SK-N-SH (cell line): ENCODE results near the gene NAALADL1. TPM values are rescaled to one million over a fixed set of nuclear protein-coding genes. Genes with fewer than 3 reads are reported as not detected.

Experiments used
- CTCF ChIA-PET: fragments of 300-600, 350-600 bp; formaldehyde crosslinking; extraction: SDS; loops from one replicate; lab custom pipeline; 2021; lab: Yijun Ruan, JAX
- POLR2A ChIA-PET: fragments of 350-600 bp; sonication (Branson Sonifier 250); formaldehyde crosslinking; extraction: SDS; loops from one replicate; lab custom pipeline; 2020; ENCODE audit warnings: antibody characterized with exemption, inconsistent platforms; lab: Yijun Ruan, JAX
- DNase-seq: peaks from one replicate; pipeline ENCODE4 v3.0.0; 2012
- H2AFZ ChIP-seq: fragments of 200-600 bp; sonication (generic); 2 replicates; pipeline ENCODE4 v1.8.1; 2016; ENCODE audit warnings: antibody characterized with exemption, mild to moderate bottlenecking, low read depth
- H3F3A ChIP-seq: fragments of 200-600 bp; sonication (generic); replicated peaks from 2 replicates; pipeline ENCODE3; 2016; ENCODE audit warnings: antibody characterized with exemption, mild to moderate bottlenecking; ENCODE audit not compliant: insufficient read depth
- H3K27ac ChIP-seq, 2 experiments: fragments of 200-500 bp in 1 of 2; fragments of 200-600 bp in 1 of 2; sonication (Bioruptor generic) in 1 of 2; sonication (generic), shearing (Covaris generic) in 1 of 2; 2 replicates each; pipeline versions ENCODE4 v1.5.1 to v1.6.1; 2014 to 2016; ENCODE audit warnings: low read depth in 2 of 2, inconsistent platforms in 1 of 2, low read length in 1 of 2, mild to moderate bottlenecking in 1 of 2, mixed read lengths in 1 of 2
- H3K27me3 ChIP-seq: fragments of 200-600 bp; sonication (generic), shearing (Covaris generic); 2 replicates; pipeline ENCODE4 v1.6.1; 2016; ENCODE audit warnings: mixed run types; ENCODE audit not compliant: insufficient read depth
- H3K36me3 ChIP-seq, 2 experiments: fragments of 200-500 bp in 1 of 2; fragments of 200-600 bp in 1 of 2; sonication (Bioruptor generic) in 1 of 2; sonication (generic) in 1 of 2; replicated peaks in 1 of 2; 2 replicates each; pipeline versions ENCODE3 to v1.5.1; 2014 to 2016; ENCODE audit warnings: low read length in 1 of 2, mild to moderate bottlenecking in 1 of 2; ENCODE audit not compliant: insufficient read depth in 2 of 2, control insufficient read depth in 1 of 2
- H3K4me1 ChIP-seq, 2 experiments: fragments of 200-500 bp in 1 of 2; fragments of 200-600 bp in 1 of 2; sonication (Bioruptor generic) in 1 of 2; sonication (generic), shearing (Covaris generic) in 1 of 2; 2 replicates each; pipeline versions ENCODE4 v1.5.1 to v1.6.1; 2014 to 2016; ENCODE audit warnings: low read depth in 1 of 2, low read length in 1 of 2, mixed run types in 1 of 2; ENCODE audit not compliant: insufficient read depth in 2 of 2, control insufficient read depth in 1 of 2
- H3K4me2 ChIP-seq: fragments of 200-600 bp; sonication (generic), shearing (Covaris generic); 2 replicates; pipeline ENCODE4 v1.6.1; 2017; ENCODE audit warnings: mixed run types
- H3K4me3 ChIP-seq, 2 experiments: fragments of 200-500 bp in 1 of 2; fragments of 200-600 bp in 1 of 2; sonication (Bioruptor generic) in 1 of 2; sonication (generic), shearing (Covaris generic) in 1 of 2; 2 replicates each; pipeline versions ENCODE4 v1.5.1 to v1.8.1; 2014 to 2016; ENCODE audit warnings: low read depth in 2 of 2, inconsistent platforms in 1 of 2, low read length in 1 of 2, mild to moderate bottlenecking in 1 of 2, mixed read lengths in 1 of 2, moderate library complexity in 1 of 2
- H3K79me2 ChIP-seq: fragments of 200-600 bp; sonication (generic); 2 replicates; pipeline ENCODE4 v1.8.1; 2017; ENCODE audit warnings: mild to moderate bottlenecking; ENCODE audit not compliant: insufficient read depth
- H3K9ac ChIP-seq: fragments of 200-600 bp; sonication (generic); 2 replicates; pipeline ENCODE4 v1.6.1; 2017; ENCODE audit warnings: mixed run types
- H3K9me2 ChIP-seq: fragments of 200-600 bp; sonication (generic); 2 replicates; pipeline ENCODE4 v1.6.1; 2017; ENCODE audit warnings: mixed run types
- H3K9me3 ChIP-seq: fragments of 200-600 bp; sonication (generic); 2 replicates; pipeline ENCODE4 v1.6.1; 2017; ENCODE audit warnings: mixed run types, mild to moderate bottlenecking, moderate library complexity
- H4K20me1 ChIP-seq: fragments of 200-600 bp; sonication (generic); 2 replicates; pipeline ENCODE4 v1.6.1; 2017; ENCODE audit warnings: mild to moderate bottlenecking, mixed run types; ENCODE audit not compliant: insufficient read depth
- CTCF ChIP-seq: fragments of 200-600 bp; sonication (generic); IDR thresholded peaks from 2 replicates; pipeline ENCODE4 v1.6.1; 2017; ENCODE audit warnings: antibody characterized with exemption, mild to moderate bottlenecking, moderate library complexity
- ELF1 ChIP-seq: IDR thresholded peaks from 2 replicates; pipeline ENCODE4 v1.4.0; 2012
- EP300 ChIP-seq, 2 experiments: IDR thresholded peaks; 2 replicates each; pipeline versions ENCODE4 v1.4.0 to v1.6.1; 2012; ENCODE audit warnings: borderline replicate concordance in 1 of 2, low read depth in 1 of 2, low read length in 1 of 2
- FOSL2 ChIP-seq: IDR thresholded peaks from 2 replicates; pipeline ENCODE4 v1.4.0; 2012; ENCODE audit warnings: low read depth, mild to moderate bottlenecking, moderate library complexity, borderline replicate concordance
- FOXM1 ChIP-seq: IDR thresholded peaks from 2 replicates; pipeline ENCODE4 v1.4.0; 2012; ENCODE audit warnings: low read depth, mild to moderate bottlenecking
- GATA2 ChIP-seq: sonication (generic); formaldehyde crosslinking; IDR thresholded peaks from 2 replicates; pipeline ENCODE4 v1.5.0; 2020; ENCODE audit warnings: mild to moderate bottlenecking, missing genetic modification reagents
- IRF3 ChIP-seq: fragments of 150-350 bp; IDR thresholded peaks from 2 replicates; pipeline ENCODE4 v1.6.1; 2016; ENCODE audit warnings: mild to moderate bottlenecking, low read depth, low read length
- MAX ChIP-seq: IDR thresholded peaks from 2 replicates; pipeline ENCODE4 v1.4.0; 2012; ENCODE audit warnings: low read depth
- NRF1 ChIP-seq: IDR thresholded peaks from 2 replicates; pipeline ENCODE4 v1.6.1; 2012; ENCODE audit warnings: low read depth, mild to moderate bottlenecking, low read length
- REST ChIP-seq: IDR thresholded peaks from 2 replicates; pipeline ENCODE4 v1.6.1; 2012; ENCODE audit warnings: mild to moderate bottlenecking, low read depth, low read length, moderate library complexity
- SIN3A ChIP-seq: IDR thresholded peaks from 2 replicates; pipeline ENCODE4 v1.6.1; 2012; ENCODE audit warnings: low read depth, mild to moderate bottlenecking, low read length, moderate library complexity, borderline replicate concordance
- USF1 ChIP-seq: IDR thresholded peaks from 2 replicates; pipeline ENCODE4 v1.4.0; 2012; ENCODE audit warnings: low read depth, borderline replicate concordance
- USF2 ChIP-seq: fragments of 150-350 bp; IDR thresholded peaks from 2 replicates; pipeline ENCODE4 v1.6.1; 2017; ENCODE audit warnings: antibody characterized with exemption, low read length, low read depth, borderline replicate concordance
- YY1 ChIP-seq: IDR thresholded peaks from 2 replicates; pipeline ENCODE4 v1.4.0; 2012; ENCODE audit warnings: low read depth, mild to moderate bottlenecking
- WGBS: methylation state at CpG from one replicate; pipeline ENCODE4 v1.1.6; 2017; ENCODE audit warnings: low lambda C conversion rate; 5-methylcytosine and 5-hydroxymethylcytosine counted together
- polyA plus RNA-seq, 3 experiments: library from polyadenylated mRNA; depleted of rRNA; stranded (reverse); fragments of >200 nt; gene quantifications; 2 replicates each; pipeline ENCODE4 v1.2.3, GENCODE V29; 2012

The NAALADL1 gene
- polyA plus RNA-seq, 1 of the 3 experiments (the other 2 are of a cell fraction), result not detected

GRCh38 chr11:65107751-65108468 is 49.6 kb upstream of the NAALADL1 start:
- H4K20me1 ChIP-seq, result peaks cover 8% of the 10 kb centered on the region
- DNase-seq, result no peak
- CTCF ChIA-PET, result interaction anchor here (1.4 to 6.1 kb wide), 4 partner anchors 8 to 73 kb away, joined by 5 to 46 read pairs (median 14); partner anchors contain the start of genes CAPN1, FAU, MRPL49 and ZNHIT2
- TF ChIP-seq USF1 (no peak), EP300 (IDR thresholded peaks at IDR 0.05; ENCODE audit: borderline replicate concordance in 1 of 2, low read depth in 1 of 2, low read length in 1 of 2) (no peak), SIN3A (no peak), ELF1 (no peak), REST (no peak), FOXM1 (no peak), FOSL2 (no peak), USF2 (no peak)
- 95% methylated on average over 33 of the region's 52 CpGs for WGBS
- peaks cover 13% of the 10 kb centered on the region for H3F3A ChIP-seq
- H3K79me2 ChIP-seq, result peaks cover 34% of the 10 kb centered on the region; the same call in 1 of the 2 replicates
- H3K4me3 ChIP-seq, result no peak overlapping the region
- no peak overlapping the region for H3K9ac ChIP-seq
- no peak overlapping the region for H3K4me2 ChIP-seq
- H3K36me3 ChIP-seq, result peaks cover 4 to 20% of the 10 kb centered on the region in 2 experiments
- H3K4me1 ChIP-seq, result peaks cover under 1 to 13% of the 10 kb centered on the region in 2 experiments; a peak in 2 of 4 replicates
- no peaks in the 10 kb centered on the region for H3K9me3 ChIP-seq
- H3K27ac ChIP-seq, result no peak overlapping the region
- H2AFZ ChIP-seq, result no peak overlapping the region
- H3K27me3 ChIP-seq, result no peaks in the 10 kb centered on the region
- POLR2A ChIA-PET, result no interaction called here
- no peaks in the 10 kb centered on the region for H3K9me2 ChIP-seq

GRCh38 chr11:65107078-65107477 is 48.7 kb upstream of the NAALADL1 start:
- no peak for DNase-seq
- Histone ChIP-seq H3K9ac (no peak overlapping the region), H3K79me2 (peaks cover 35% of the 10 kb centered on the region; the same call in 1 of the 2 replicates), H3K36me3 (peaks cover 4 to 20% of the 10 kb centered on the region in 2 experiments), H3K9me3 (no peaks in the 10 kb centered on the region), H3K4me2 (no peak overlapping the region), H3K4me1 (peaks cover 0 to 12% of the 10 kb centered on the region in 2 experiments; a peak in 2 of 4 replicates), H4K20me1 (peaks cover 15% of the 10 kb centered on the region), H3F3A (peaks cover 13% of the 10 kb centered on the region), H3K27ac (no peak overlapping the region), H2AFZ (no peak overlapping the region), H3K4me3 (no peak overlapping the region), H3K27me3 (no peaks in the 10 kb centered on the region), H3K9me2 (no peaks in the 10 kb centered on the region)
- WGBS, result 95% methylated on average over 6 of the region's 15 CpGs
- CTCF ChIA-PET, result interaction anchor here (4.3 kb wide), 1 partner anchor 11 kb away, joined by 22 read pairs; the partner anchor contains the start of gene ZNHIT2
- POLR2A ChIA-PET, result no interaction called here
- TF ChIP-seq NRF1 (no peak), MAX (no peak), IRF3 (no peak), CTCF (no peak), YY1 (no peak), GATA2 (no peak)
